T-cell (primary cell): ENCODE data around the gene APBA3. TPM values are rescaled to one million over a fixed set of nuclear protein-coding genes. Genes with fewer than 3 reads are reported as not detected.

Experiments used
- ATAC-seq, 4 experiments: fragments of 200-7000 bp in 3 of 4; fragments of 150-1000 bp in 1 of 4; cut with Tn5 transposase; replicated peaks in 1 of 4; 1 replicate in 3 of 4; 2 replicates in 1 of 4; pipeline ENCODE4 v1.10.0; 2021; ENCODE audit warnings: moderate library complexity in 3 of 4, mild to moderate bottlenecking in 2 of 4, moderate number of reproducible peaks in 1 of 4
- CTCF ChIA-PET, 2 donors: fragments of 300-600 bp; sonication (Branson Sonifier 250); formaldehyde crosslinking; loops; one replicate each; lab custom pipeline; 2022; ENCODE audit warnings: antibody characterized with exemption in 2 of 2; lab: Charles Lee
- POLR2A ChIA-PET, 2 donors: fragments of 300-600 bp; sonication (Branson Sonifier 250); formaldehyde crosslinking; loops; one replicate each; lab custom pipeline; 2022; ENCODE audit warnings: antibody characterized with exemption in 2 of 2; lab: Charles Lee
- DNase-seq, 35 experiments: peaks; one replicate each; pipeline versions ENCODE4 v3.0.0 to v3.0.0-alpha.2; 2013 to 2023
- H3K27ac ChIP-seq: one replicate; pipeline ENCODE4 v1.5.1; 2013; ENCODE audit warnings: low read length
- H3K27me3 ChIP-seq, 2 experiments: replicated peaks in 1 of 2; 1 replicate in 1 of 2; 2 replicates in 1 of 2; pipeline versions ENCODE4 v1.6.1 to v1.7.0; 2013; ENCODE audit warnings: low read length in 1 of 2, mixed read lengths in 1 of 2; ENCODE audit not compliant: control insufficient read depth in 2 of 2, insufficient read depth in 2 of 2; ENCODE audit errors: extremely low read depth in 1 of 2
- H3K36me3 ChIP-seq, 2 donors: 1 replicate in 1 of 2; 2 replicates in 1 of 2; pipeline versions ENCODE4 v1.6.1 to v1.7.0; 2013; ENCODE audit warnings: low read length in 1 of 2; ENCODE audit not compliant: control insufficient read depth in 2 of 2, insufficient read depth in 1 of 2; ENCODE audit errors: extremely low read depth in 1 of 2
- H3K4me1 ChIP-seq, 2 experiments: 1 replicate in 1 of 2; 2 replicates in 1 of 2; pipeline versions ENCODE4 v1.6.1 to v1.7.0; 2013; ENCODE audit warnings: low read length in 2 of 2, mixed read lengths in 1 of 2; ENCODE audit not compliant: insufficient read depth in 2 of 2, control insufficient read depth in 1 of 2; ENCODE audit errors: extremely low read depth in 1 of 2
- H3K4me3 ChIP-seq, 2 donors: 1 replicate in 1 of 2; 2 replicates in 1 of 2; pipeline versions ENCODE4 v1.5.1 to v1.7.0; 2013; ENCODE audit warnings: mild to moderate bottlenecking in 2 of 2, low read length in 1 of 2, moderate library complexity in 1 of 2; ENCODE audit not compliant: control insufficient read depth in 1 of 2; ENCODE audit errors: extremely low read depth in 1 of 2
- H3K9me3 ChIP-seq: 2 replicates; pipeline ENCODE4 v1.7.0; 2013
- H3K27ac Mint-ChIP-seq, 2 donors: one replicate each; pipeline ENCODE4 v1.8.0; 2020 to 2021; ENCODE audit warnings: mild to moderate bottlenecking in 2 of 2, mixed read lengths in 2 of 2
- H3K27me3 Mint-ChIP-seq, 2 donors: one replicate each; pipeline ENCODE4 v1.8.0; 2021 to 2022; ENCODE audit warnings: mixed read lengths in 2 of 2
- H3K36me3 Mint-ChIP-seq: one replicate; pipeline ENCODE4 v1.8.0; 2021; ENCODE audit warnings: mixed read lengths
- H3K4me1 Mint-ChIP-seq, 3 donors: one replicate each; pipeline ENCODE4 v1.8.0; 2020 to 2022; ENCODE audit warnings: mixed read lengths in 3 of 3, mild to moderate bottlenecking in 1 of 3
- H3K4me3 Mint-ChIP-seq, 3 donors: one replicate each; pipeline ENCODE4 v1.8.0; 2020 to 2022; ENCODE audit warnings: mild to moderate bottlenecking in 3 of 3, mixed read lengths in 3 of 3, moderate library complexity in 3 of 3
- H3K9me3 Mint-ChIP-seq, 3 donors: one replicate each; pipeline ENCODE4 v1.8.0; 2020 to 2022; ENCODE audit warnings: mixed read lengths in 3 of 3
- WGBS: methylation state at CpG from one replicate; pipeline ENCODE4 v1.1.5; 2013; ENCODE audit warnings: missing lambda C conversion rate; ENCODE audit not compliant: insufficient coverage; 5-methylcytosine and 5-hydroxymethylcytosine counted together
- total RNA-seq, 35 experiments: library from RNA in 6 of 35; stranded (reverse) in 6 of 35; fragments of 120-200 nt in 1 of 35; gene quantifications; one replicate each; pipeline versions ENCODE4 v1.2.1 to v1.2.4 and lab custom pipeline; 2013 to 2026

Gene APBA3
- total RNA-seq, 5 donors from 2014 or later (not counting 1 experiment from before 2014, with no cell fraction given), result 57.3 to 99.0 (median 78.2) TPM

- Mint-ChIP-seq H3K27me3 (no peaks in the 10 kb centered on the region), H3K27ac (peak overlapping the region; percentile 61 to 85)
- WGBS, result 81% methylated on average over 8 of the region's 10 CpGs
Observed at GRCh38 chr19:3737487-3738205, 23.8 kb downstream of the APBA3 start.

DNA sequence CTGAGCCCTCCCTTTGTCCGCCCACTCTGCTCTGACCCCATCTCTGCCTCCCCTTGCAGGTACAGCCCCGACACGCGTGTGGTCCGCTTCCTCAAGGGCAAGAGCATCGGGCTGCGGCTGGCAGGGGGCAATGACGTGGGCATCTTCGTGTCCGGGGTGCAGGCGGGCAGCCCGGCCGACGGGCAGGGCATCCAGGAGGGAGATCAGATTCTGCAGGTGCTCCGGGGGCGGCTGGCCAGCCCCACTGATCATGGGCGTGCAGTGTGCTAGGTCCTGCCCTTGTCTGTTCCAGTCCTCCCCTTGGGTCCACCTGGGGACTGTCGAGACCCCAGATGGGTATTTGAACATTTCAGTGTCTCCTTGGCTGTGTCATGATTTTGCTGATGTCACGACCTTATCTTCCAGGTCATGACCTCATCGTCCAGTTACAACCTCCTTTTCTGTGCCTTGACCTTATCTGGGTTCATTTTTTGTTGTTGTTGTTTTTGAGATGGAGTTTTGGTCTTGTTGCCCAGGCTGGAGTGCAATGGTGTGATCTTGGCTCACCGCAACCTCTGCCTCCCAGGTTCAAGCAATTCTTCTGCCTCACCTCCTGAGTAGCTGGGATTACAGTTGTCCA is 25.3 kb downstream of the APBA3 start:
- DNase-seq, result no peak
- CTCF ChIA-PET, result interaction anchor here in 1 of 2 donors (0.6 kb wide), 1 partner anchor 520 kb away, joined by 4 read pairs; no protein-coding TSS in a partner anchor
- POLR2A ChIA-PET, result no interaction called here
- no peak overlapping the region for H3K27ac Mint-ChIP-seq
- peaks cover 37% of the 10 kb centered on the region for H3K36me3 Mint-ChIP-seq
- peaks cover 0 to 2% of the 10 kb centered on the region in 2 donors for H3K36me3 ChIP-seq
- H3K4me1 Mint-ChIP-seq, result peaks cover 15 to 25% (median 16%) of the 10 kb centered on the region in 3 donors
- H3K9me3 ChIP-seq, result no peaks in the 10 kb centered on the region
- no peak overlapping the region for H3K4me3 ChIP-seq
- no peaks in the 10 kb centered on the region for H3K9me3 Mint-ChIP-seq
- H3K27me3 Mint-ChIP-seq, result no peaks in the 10 kb centered on the region
- WGBS, result 84% methylated on average over 18 of the region's 21 CpGs
- H3K27ac ChIP-seq, result no peak overlapping the region
- H3K27me3 ChIP-seq, result peaks cover 0 to 11% of the 10 kb centered on the region in 2 experiments
- H3K4me3 Mint-ChIP-seq, result no peak overlapping the region
- H3K4me1 ChIP-seq, result peaks cover 2 to 19% of the 10 kb centered on the region in 2 experiments
- no peak for ATAC-seq

More at GRCh38 chr19:3737487-3738205, 23.8 kb downstream of the APBA3 start:
- H3K4me3 Mint-ChIP-seq, result peak overlapping the region in 1 of 3 donors; percentile 49
- peaks cover 31% of the 10 kb centered on the region for H3K36me3 Mint-ChIP-seq
- POLR2A ChIA-PET, result no interaction called here
- peaks cover 0 to 2% of the 10 kb centered on the region in 2 donors for H3K36me3 ChIP-seq
- no peak overlapping the region for H3K27ac ChIP-seq
- DNase-seq (no peak), ATAC-seq (no peak)
- H3K4me3 ChIP-seq, result no peak overlapping the region
- CTCF ChIA-PET, result no interaction called here
- peaks cover 15 to 25% (median 16%) of the 10 kb centered on the region in 3 donors for H3K4me1 Mint-ChIP-seq
- H3K27me3 ChIP-seq, result peaks cover 0 to 11% of the 10 kb centered on the region in 2 experiments
- H3K9me3 Mint-ChIP-seq, result no peaks in the 10 kb centered on the region
- peaks cover 2 to 19% of the 10 kb centered on the region in 2 experiments for H3K4me1 ChIP-seq
- no peaks in the 10 kb centered on the region for H3K9me3 ChIP-seq

DNA sequence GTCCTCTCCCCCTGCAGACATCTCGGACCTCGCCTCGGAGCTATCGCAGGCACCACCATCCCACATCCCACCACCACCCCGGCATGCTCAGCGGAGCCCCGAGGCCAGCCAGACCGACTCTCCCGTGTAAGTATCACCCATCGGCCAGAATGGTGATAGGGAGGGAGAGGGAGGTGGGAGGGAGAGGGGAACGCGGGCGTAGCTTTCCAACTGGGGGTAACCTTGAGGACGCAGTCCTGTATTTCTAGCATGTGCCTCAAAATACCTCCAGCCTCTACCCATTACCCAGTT is 27.2 kb downstream of the APBA3 start:
- Histone ChIP-seq H3K36me3 (peaks cover 0 to 2% of the 10 kb centered on the region in 2 donors), H3K27ac (no peak overlapping the region), H3K9me3 (no peaks in the 10 kb centered on the region), H3K4me3 (no peak overlapping the region), H3K4me1 (peaks cover 0 to 10% of the 10 kb centered on the region in 2 experiments), H3K27me3 (peaks cover 0 to 11% of the 10 kb centered on the region in 2 experiments)
- Mint-ChIP-seq H3K36me3 (peaks cover 37% of the 10 kb centered on the region), H3K4me3 (no peak overlapping the region), H3K9me3 (no peaks in the 10 kb centered on the region), H3K27me3 (no peaks in the 10 kb centered on the region), H3K27ac (no peak overlapping the region), H3K4me1 (peaks cover 10 to 20% (median 10%) of the 10 kb centered on the region in 3 donors)
- ATAC-seq (no peak), DNase-seq (no peak)
- WGBS, result 100% methylated on average over 1 of the region's 14 CpGs
- ChIA-PET CTCF (no interaction called here), POLR2A (no interaction called here)

GRCh38 chr19:3733549-3734309 is 27.8 kb downstream of the APBA3 start:
- no peaks in the 10 kb centered on the region for H3K27me3 Mint-ChIP-seq
- H3K36me3 ChIP-seq, result peaks cover 0 to 2% of the 10 kb centered on the region in 2 donors
- peaks cover 0 to 4% of the 10 kb centered on the region in 2 experiments for H3K4me1 ChIP-seq
- H3K27ac Mint-ChIP-seq, result peak overlapping the region; percentile 18 to 19
- WGBS, result 77% methylated on average over 15 of the region's 20 CpGs
- DNase-seq, result no peak
- H3K27ac ChIP-seq, result no peak overlapping the region
- CTCF ChIA-PET, result interaction anchor here in 1 of 2 donors (0.6 kb wide), 1 partner anchor 11 kb away, joined by 5 read pairs; no protein-coding TSS in a partner anchor
- no peak for ATAC-seq
- no peak overlapping the region for H3K4me3 ChIP-seq
- H3K27me3 ChIP-seq, result peaks cover 0 to 11% of the 10 kb centered on the region in 2 experiments
- H3K36me3 Mint-ChIP-seq, result peaks cover 33% of the 10 kb centered on the region
- H3K9me3 ChIP-seq, result no peaks in the 10 kb centered on the region
- no peak overlapping the region for H3K4me3 Mint-ChIP-seq
- H3K4me1 Mint-ChIP-seq, result peaks cover 6 to 15% (median 7%) of the 10 kb centered on the region in 3 donors
- H3K9me3 Mint-ChIP-seq, result no peaks in the 10 kb centered on the region
- POLR2A ChIA-PET, result no interaction called here

GRCh38 chr19:3732108-3732507 is 29.4 kb downstream of the APBA3 start:
- ChIA-PET CTCF (no interaction called here), POLR2A (interaction anchor here in 1 of 2 donors (0.5 kb wide), 1 partner anchor 24 kb away, joined by 3 read pairs; no protein-coding TSS in a partner anchor)
- Histone ChIP-seq H3K27me3 (peaks cover 0 to 8% of the 10 kb centered on the region in 2 experiments), H3K9me3 (no peaks in the 10 kb centered on the region), H3K4me1 (no peaks in the 10 kb centered on the region), H3K4me3 (no peak overlapping the region), H3K27ac (no peak overlapping the region), H3K36me3 (peaks cover 0 to 2% of the 10 kb centered on the region in 2 donors)
- Mint-ChIP-seq H3K4me3 (no peak overlapping the region), H3K4me1 (peaks cover 0 to under 1% (median 0%) of the 10 kb centered on the region in 3 donors), H3K27ac (no peak overlapping the region), H3K36me3 (peaks cover 20% of the 10 kb centered on the region), H3K9me3 (no peaks in the 10 kb centered on the region), H3K27me3 (no peaks in the 10 kb centered on the region)
- ATAC-seq, result no peak
- no peak for DNase-seq
- WGBS, result no CpG with 5 or more reads among the region's 1 CpG

DNA sequence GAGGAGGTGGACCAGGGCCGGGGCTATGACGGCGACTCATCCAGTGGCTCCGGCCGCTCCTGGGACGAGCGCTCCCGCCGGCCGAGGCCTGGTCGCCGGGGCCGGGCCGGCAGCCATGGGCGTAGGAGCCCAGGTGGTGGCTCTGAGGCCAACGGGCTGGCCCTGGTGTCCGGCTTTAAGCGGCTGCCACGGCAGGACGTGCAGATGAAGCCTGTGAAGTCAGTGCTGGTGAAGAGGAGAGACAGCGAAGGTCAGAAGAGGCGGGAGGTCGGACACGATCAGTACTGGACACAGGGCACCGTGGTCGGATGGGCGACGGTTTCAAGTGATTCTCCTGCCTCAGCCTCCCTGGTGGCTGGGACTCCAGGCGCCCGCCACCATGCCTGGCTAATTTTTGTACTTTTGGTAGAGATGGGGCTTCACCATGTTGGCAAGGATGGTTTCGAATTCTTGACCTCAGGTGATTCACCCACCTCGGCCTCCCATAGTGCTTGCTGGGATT is 31.0 kb downstream of the APBA3 start:
- 96% methylated on average over 28 of the region's 32 CpGs for WGBS
- Mint-ChIP-seq H3K9me3 (no peaks in the 10 kb centered on the region), H3K36me3 (peaks cover 11% of the 10 kb centered on the region), H3K4me3 (no peak overlapping the region), H3K27me3 (no peaks in the 10 kb centered on the region), H3K4me1 (no peaks in the 10 kb centered on the region), H3K27ac (no peak overlapping the region)
- Histone ChIP-seq H3K4me3 (no peak overlapping the region), H3K4me1 (no peaks in the 10 kb centered on the region), H3K27ac (no peak overlapping the region), H3K36me3 (peaks cover 0 to 2% of the 10 kb centered on the region in 2 donors), H3K9me3 (no peaks in the 10 kb centered on the region), H3K27me3 (peaks cover 0 to 8% of the 10 kb centered on the region in 2 experiments)
- DNase-seq (no peak), ATAC-seq (no peak)
- ChIA-PET POLR2A (no interaction called here), CTCF (no interaction called here)
